KMS-11 (cell line): ENCODE results near the gene WDR88.

ENCODE experiments used
- H2AFZ ChIP-seq: fragments of 200-600 bp; sonication (generic); 2 replicates; pipeline ENCODE4 v1.6.1; 2016; ENCODE audit warnings: antibody characterized with exemption, mixed run types, low read depth
- H3K27ac ChIP-seq: fragments of 200-600 bp; sonication (generic); 2 replicates; pipeline ENCODE4 v1.6.1; 2016; ENCODE audit warnings: mild to moderate bottlenecking, mixed run types
- H3K27me3 ChIP-seq: fragments of 200-600 bp; sonication (generic); 2 replicates; pipeline ENCODE4 v1.6.1; 2017; ENCODE audit warnings: mild to moderate bottlenecking, low read depth, mixed run types, moderate library complexity; ENCODE audit not compliant: insufficient read depth
- H3K36me3 ChIP-seq: fragments of 200-600 bp; sonication (generic); 2 replicates; pipeline ENCODE4 v1.6.1; 2017; ENCODE audit warnings: mild to moderate bottlenecking, mixed run types; ENCODE audit not compliant: insufficient read depth
- H3K4me1 ChIP-seq: fragments of 200-600 bp; sonication (generic); 2 replicates; pipeline ENCODE4 v1.6.1; 2016; ENCODE audit warnings: mild to moderate bottlenecking, low read depth, mixed run types; ENCODE audit not compliant: poor library complexity, severe bottlenecking
- H3K4me2 ChIP-seq: fragments of 200-600 bp; sonication (generic); 2 replicates; pipeline ENCODE4 v1.7.0; 2016; ENCODE audit warnings: mild to moderate bottlenecking, mixed run types
- H3K4me3 ChIP-seq: fragments of 200-600 bp; sonication (generic); IDR thresholded peaks from 2 replicates; pipeline ENCODE4 v1.6.1; 2017; ENCODE audit warnings: low read depth, low read length, mixed read lengths; ENCODE audit not compliant: insufficient read depth
- H3K79me2 ChIP-seq: fragments of 200-600 bp; sonication (generic); 2 replicates; pipeline ENCODE4 v1.6.1; 2016; ENCODE audit warnings: low read depth, mixed run types; ENCODE audit not compliant: insufficient read depth
- H3K9ac ChIP-seq: fragments of 200-600 bp; sonication (generic); 2 replicates; pipeline ENCODE4 v1.6.1; 2016; ENCODE audit warnings: mild to moderate bottlenecking, mixed run types
- H4K20me1 ChIP-seq: fragments of 200-600 bp; sonication (generic); 2 replicates; pipeline ENCODE4 v1.6.1; 2016; ENCODE audit warnings: mild to moderate bottlenecking, mixed run types; ENCODE audit not compliant: insufficient read depth
- TF ChIP-seq, protein P1 (sequence below): fragments of 200-600 bp; sonication (generic); conservative IDR thresholded peaks from 2 replicates; pipeline ENCODE4 v1.6.1; 2017; ENCODE audit warnings: low read depth, mild to moderate bottlenecking, antibody characterized with exemption, low read length, moderate library complexity, mixed read lengths

WDR88 gene

GRCh38 chr19:33139165-33139564 is 7.3 kb downstream of the WDR88 start:
- no peaks in the 10 kb centered on the region for H3K79me2 ChIP-seq
- no peaks in the 10 kb centered on the region for H4K20me1 ChIP-seq
- H3K9ac ChIP-seq: no peak overlapping the region
- no peak overlapping the region for H3K27ac ChIP-seq
- H3K4me1 ChIP-seq: no peaks in the 10 kb centered on the region
- H3K36me3 ChIP-seq: no peaks in the 10 kb centered on the region
- H2AFZ ChIP-seq: no peak overlapping the region
- TF ChIP-seq, protein P1, sequence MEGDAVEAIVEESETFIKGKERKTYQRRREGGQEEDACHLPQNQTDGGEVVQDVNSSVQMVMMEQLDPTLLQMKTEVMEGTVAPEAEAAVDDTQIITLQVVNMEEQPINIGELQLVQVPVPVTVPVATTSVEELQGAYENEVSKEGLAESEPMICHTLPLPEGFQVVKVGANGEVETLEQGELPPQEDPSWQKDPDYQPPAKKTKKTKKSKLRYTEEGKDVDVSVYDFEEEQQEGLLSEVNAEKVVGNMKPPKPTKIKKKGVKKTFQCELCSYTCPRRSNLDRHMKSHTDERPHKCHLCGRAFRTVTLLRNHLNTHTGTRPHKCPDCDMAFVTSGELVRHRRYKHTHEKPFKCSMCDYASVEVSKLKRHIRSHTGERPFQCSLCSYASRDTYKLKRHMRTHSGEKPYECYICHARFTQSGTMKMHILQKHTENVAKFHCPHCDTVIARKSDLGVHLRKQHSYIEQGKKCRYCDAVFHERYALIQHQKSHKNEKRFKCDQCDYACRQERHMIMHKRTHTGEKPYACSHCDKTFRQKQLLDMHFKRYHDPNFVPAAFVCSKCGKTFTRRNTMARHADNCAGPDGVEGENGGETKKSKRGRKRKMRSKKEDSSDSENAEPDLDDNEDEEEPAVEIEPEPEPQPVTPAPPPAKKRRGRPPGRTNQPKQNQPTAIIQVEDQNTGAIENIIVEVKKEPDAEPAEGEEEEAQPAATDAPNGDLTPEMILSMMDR: no peak
- peaks cover 2% of the 10 kb centered on the region; the same call in 1 of the 2 replicates for H3K27me3 ChIP-seq
- no peak overlapping the region for H3K4me2 ChIP-seq
- H3K4me3 ChIP-seq: no peak overlapping the region

- Histone ChIP-seq H3K27me3 (peaks cover 2% of the 10 kb centered on the region; the same call in 1 of the 2 replicates), H2AFZ (peak overlapping the region; percentile 16; the same call in 1 of the 2 replicates)
Measured at GRCh38 chr19:33143897-33144405, 12.0 kb downstream of the WDR88 start.

DNA sequence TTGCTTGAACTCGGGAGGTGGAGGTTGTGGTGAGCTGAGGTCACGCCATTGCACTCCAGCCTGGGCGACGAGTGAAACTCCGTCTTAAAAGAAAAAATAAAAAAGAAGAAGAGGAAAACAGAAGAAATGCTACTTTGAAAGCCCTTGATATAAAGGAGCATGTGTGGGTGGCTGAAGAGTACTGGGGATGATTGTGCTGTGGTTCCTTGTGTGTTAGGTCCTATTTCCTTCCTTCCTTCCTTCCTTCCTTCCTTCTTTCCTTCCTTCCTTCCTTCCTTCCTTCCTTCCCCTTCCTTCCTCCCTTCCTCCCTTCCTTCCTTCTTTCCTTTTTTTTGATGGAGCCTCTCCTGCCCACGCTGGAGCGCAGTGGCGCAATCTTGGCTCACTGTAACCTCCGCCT is 14.3 kb downstream of the WDR88 start:
- H3K4me3 ChIP-seq: no peak overlapping the region
- H3K36me3 ChIP-seq: no peaks in the 10 kb centered on the region
- H3K4me2 ChIP-seq: no peak overlapping the region
- TF ChIP-seq, protein P1: no peak
- no peak overlapping the region for H3K27ac ChIP-seq
- no peak overlapping the region for H2AFZ ChIP-seq
- H3K79me2 ChIP-seq: no peaks in the 10 kb centered on the region
- no peaks in the 10 kb centered on the region for H3K4me1 ChIP-seq
- H3K27me3 ChIP-seq: peaks cover 2% of the 10 kb centered on the region; the same call in 1 of the 2 replicates
- H3K9ac ChIP-seq: no peak overlapping the region
- no peaks in the 10 kb centered on the region for H4K20me1 ChIP-seq

More at GRCh38 chr19:33143897-33144405, 12.0 kb downstream of the WDR88 start:
- Histone ChIP-seq H3K4me2 (peak overlapping the region; percentile 30; the same call in 1 of the 2 replicates), H3K79me2 (no peaks in the 10 kb centered on the region), H3K27ac (no peak overlapping the region), H4K20me1 (no peaks in the 10 kb centered on the region), H3K4me1 (no peaks in the 10 kb centered on the region), H3K9ac (no peak overlapping the region), H3K4me3 (no peak overlapping the region), H3K36me3 (no peaks in the 10 kb centered on the region)
- TF ChIP-seq, protein P1: peak; percentile 89

DNA sequence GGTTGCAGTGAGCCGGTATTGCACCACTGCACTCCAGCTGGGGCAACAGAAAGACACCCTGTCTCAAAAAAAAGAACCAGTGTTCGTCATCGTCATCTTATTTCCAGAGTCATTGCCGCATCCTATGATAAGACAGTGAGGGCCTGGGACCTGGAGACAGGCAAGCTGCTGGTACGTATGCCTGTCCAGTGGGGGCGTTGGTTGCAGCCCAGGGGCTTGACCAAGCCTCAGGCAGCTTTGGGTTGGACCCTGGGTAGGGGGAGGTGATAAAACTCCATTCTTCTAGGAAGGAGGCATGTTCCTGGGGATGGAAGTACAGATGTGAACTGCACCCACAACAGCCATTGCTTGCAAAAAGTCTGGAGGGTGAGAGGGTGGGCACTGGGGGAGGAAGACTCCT is 15.6 kb downstream of the WDR88 start:
- Histone ChIP-seq H3K36me3 (no peaks in the 10 kb centered on the region), H2AFZ (no peak overlapping the region), H3K4me2 (no peak overlapping the region), H3K27ac (no peak overlapping the region), H3K27me3 (no peaks in the 10 kb centered on the region), H4K20me1 (no peaks in the 10 kb centered on the region), H3K4me3 (no peak overlapping the region), H3K4me1 (no peaks in the 10 kb centered on the region), H3K9ac (no peak overlapping the region), H3K79me2 (no peaks in the 10 kb centered on the region)
- TF ChIP-seq, protein P1: no peak
